Activated T-helper 1 cell treated with Interleukin-2 at 50 U/mL for 16 hours (primary cell): ENCODE data around the gene TEX19.
"Not testable (repeated sequence)": the region's sequence is repeated elsewhere in the genome, so short reads cannot be mapped to it uniquely, and the experiment has no call there.

Experiments
- DNase-seq: peaks from one replicate; pipeline ENCODE4 v3.0.0-alpha.2; 2020; ENCODE audit warnings: low read depth

Gene TEX19

DNA sequence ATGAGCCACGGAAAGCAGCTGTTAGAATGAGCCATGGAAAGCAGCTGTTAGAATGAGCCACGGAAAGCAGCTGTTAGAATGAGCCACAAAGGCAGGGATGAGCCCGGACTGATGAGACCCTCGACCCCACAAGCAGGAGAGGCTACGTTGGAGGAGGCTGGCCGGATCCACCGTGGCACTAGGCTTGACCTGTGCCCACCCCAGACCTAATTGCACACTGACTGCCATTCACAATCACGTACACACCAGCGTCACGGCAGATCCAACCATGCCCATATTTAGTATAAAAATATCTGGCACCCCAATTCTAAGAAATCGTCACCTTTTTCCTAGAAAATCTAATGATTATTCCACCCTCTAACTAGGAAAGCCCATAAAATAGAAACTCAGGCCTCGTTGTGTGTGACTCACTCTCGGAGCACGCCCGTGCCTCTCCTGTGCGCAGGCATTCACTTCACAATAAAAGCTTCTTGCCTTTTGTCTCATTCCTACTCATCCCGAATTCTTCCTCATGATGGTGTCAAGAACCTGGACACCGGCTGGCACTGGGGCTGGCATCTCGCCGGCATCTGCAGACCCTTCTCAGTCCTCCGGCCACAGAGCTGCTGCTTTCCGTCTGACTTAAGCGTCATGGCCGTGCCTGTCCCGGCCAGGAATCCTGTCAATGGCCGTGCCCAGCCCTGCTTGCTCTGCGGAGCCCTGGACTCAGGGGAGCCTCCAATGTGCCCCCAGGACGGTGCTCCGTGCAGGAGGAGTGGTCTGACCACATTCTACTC, 20.0 kb upstream of the TEX19 start:
- DNase-seq: no peak

DNA sequence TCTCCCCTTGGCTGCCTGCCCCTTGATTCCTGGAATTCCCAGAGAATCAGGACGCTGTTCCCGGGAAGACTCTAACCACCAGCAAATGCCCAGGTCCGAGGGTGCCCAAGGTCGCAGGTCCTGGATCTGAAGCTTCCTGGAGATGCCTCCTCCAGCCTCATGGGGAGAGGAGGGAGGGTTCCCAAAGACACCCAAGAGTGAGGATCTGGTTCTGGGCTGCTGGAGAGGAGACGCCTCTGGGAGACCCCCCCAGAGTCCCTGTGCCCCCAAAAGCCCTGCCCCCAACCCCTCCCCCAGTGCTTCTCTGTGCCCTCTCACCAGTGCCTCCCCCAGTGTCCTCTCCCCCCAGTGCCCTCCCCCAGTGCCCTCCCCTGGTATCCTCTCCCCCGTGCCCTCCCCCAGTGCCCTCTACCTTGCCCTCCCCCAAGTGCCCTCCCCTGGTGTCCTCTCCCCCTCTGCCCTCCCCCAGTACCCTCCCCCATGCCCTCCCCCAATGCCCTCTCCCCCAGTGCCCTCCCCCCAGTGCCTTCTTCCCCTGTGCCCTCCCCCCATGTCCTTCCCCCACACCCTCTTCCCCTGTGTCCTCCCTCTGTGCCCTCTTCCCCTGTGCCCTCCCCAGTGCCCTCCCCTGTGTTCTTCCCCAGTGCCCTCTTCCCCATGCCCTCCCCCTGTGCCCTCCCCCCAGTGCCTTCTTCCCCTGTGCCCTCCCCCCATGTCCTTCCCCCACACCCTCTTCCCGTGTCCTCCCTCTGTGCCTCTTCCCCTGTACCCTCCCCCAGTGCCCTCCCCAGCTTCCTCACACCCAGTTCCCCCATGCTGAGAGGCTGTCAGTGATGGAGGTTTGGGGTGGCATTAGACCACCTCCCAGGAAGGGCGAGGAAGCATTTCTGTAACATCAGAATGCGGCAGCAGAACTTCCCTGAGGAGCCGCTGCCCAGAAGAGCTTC, 19.1 kb upstream of the TEX19 start:
- no peak for DNase-seq

DNA sequence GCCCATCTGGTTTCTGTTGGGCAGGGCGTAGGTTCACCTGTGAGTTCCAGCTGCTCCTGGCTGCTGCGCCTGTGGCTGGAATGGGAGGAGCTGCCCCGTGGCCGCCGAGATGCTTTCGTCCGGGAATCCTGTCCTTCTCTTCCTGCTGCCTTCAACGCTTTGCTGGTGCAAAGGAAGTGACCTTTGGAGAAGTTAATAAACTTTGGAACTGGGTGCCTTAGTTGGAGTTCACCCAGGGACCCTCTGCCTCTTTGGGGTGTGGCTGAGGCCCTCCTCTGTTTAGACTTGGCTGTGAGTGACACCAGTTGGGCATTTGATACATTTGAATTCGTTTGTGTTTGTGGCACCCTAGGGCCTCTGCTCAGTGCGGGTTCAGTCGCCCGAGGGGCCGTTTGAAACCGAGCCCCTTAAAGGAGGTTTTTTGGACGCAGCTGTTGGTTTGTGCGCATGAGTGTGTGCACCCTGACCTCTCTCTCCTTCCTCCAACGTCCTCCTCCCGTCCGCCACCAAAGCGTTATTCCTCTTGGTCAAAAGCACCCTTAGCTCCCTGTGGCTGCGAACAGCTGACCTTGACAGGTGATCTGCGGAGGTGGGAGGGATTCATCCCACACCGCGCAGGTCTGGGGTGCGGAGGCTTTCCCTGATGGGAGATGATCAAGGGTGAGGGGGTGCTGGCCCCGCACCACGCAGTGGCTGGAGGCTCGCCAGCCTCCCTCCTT, 16.5 kb upstream of the TEX19 start:
- no peak for DNase-seq

DNA sequence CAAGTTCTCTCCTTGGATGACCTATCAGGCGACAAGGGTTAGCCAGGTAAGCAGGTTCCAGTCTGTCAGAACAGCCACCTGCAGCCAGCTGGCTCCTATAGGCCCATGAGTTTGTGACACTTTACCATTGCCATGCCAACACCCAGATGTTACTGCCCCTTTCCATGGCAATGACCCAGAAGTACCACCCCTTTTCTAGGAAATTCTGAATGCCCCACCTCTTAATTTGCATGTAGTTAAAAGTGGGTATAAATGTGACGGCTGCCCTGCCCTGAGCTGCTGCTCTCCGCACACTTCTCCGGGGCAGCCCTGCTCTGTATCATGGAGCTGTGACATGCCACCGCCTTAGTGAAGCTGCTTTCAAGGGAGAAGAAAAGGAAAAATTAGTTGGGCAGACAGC, 15.5 kb upstream of the TEX19 start:
- DNase-seq: no peak

DNA sequence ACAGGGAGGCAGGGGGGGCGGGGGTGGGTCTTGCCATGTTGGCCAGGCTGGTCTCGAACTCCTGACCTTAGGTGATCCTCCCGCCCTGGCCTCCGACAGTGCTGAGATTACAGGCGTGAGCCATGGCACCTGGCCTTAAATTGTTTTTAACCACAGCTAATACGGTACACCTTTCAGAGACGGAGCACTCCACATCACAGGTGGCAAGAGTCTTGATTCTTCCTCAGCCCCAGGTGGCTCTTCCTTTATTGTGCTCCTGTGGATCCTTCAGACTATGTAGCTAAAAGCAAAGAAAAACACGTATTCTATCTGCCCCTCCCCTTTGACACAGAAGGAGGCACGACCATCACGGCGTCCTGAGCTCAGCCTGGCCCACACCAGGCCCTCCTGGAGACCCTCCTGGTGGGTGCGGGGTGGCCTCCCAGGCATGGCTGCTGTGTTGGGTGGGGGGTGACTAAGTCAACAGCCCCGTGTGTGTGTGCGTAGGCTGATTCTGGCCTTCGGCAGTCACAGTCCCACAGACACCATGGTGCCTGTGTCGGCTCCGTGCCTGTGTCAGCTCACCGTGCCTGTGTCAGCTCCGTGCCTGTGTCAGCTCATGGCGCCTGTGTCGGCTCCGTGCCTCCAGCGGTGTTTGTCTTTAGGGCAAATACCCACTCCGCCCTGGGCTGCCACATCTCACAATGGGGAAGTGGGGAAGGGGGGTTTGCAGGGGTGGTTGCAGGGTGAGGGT, 14.7 kb upstream of the TEX19 start:
- no peak for DNase-seq

DNA sequence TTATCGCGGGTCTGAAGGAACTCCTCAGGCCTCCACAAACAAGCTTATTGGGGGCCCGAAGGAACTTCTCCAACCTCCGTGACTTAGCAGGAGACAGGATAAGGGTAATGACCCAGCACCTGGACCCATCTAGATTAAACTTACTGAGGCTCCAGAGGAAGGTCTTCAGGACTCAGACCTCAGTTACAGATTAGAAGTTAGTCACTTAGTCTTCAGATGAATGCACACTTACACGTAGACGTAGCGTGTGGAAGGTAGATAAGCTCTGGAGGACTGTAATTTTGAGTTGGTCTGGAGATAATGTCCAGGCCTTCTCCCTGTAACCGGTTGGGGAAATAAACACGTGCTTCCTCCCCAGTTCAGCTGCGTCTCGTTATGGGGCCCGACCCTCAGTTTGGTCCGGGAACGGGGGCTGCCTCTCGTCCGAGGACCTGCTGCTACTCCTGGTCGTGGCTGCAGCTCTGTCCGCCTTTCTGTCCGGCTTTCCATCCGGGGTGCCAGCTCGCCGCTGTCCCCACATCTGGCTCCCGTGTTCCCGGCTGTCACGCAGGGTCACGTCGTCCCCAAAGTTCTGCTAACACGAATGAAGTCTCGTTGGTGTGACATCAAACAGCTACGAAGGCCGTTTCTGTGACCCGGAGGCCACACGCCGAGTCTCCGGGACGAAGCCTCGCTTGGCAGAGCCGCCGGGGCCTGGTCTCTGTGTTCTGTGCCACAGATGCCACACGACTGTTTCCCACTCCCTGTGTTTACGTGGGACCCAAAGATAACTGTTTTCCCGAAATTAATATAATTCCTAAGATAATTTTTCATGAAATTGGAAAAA, 13.7 kb upstream of the TEX19 start:
- DNase-seq: no peak

DNA sequence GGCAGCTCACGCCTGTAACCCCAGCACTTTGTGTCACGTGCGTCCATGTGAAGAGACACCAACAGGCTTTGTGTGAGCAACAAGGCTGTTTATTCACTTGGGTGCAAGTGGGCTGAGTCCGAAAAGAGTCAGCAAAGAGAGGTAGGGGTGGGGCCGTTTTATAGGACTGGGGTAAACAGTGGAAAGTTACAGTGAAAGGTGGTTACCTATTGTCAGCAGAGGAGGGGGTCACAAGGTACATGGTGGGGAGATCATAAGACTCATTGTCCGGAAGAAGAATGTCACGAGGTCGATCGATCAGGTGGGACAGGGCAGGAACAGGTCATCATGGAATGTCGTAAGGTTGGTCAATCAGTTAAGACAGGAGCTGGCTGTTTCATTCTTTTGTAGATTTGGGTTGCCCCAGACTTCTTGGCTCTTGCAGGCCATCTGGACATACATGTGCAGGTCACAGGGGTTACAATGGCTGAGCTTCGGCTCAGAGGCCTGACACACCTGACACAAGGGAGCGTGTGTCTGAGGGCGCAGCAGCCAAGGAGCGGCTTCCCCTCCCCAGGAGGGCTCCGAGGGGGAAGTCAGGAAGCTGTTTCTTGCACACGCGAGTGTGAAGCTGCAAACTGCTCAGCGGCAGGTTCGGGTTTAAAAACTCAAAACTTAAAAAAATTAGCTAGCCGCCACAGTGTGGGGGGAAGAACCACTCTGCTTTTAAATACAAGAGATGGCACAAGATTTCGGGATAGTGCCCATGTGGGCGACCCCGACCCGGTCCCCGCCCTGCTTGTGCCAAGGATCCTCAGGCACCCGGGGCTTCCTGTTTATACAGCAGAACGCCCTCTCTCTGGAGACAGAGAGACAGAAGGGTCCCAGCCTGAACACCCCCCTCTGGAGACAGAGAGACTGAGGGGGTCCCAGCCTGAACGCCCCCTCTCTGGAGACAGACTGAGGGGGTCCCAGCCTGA, 12.4 kb upstream of the TEX19 start:
- DNase-seq: no peak

DNA sequence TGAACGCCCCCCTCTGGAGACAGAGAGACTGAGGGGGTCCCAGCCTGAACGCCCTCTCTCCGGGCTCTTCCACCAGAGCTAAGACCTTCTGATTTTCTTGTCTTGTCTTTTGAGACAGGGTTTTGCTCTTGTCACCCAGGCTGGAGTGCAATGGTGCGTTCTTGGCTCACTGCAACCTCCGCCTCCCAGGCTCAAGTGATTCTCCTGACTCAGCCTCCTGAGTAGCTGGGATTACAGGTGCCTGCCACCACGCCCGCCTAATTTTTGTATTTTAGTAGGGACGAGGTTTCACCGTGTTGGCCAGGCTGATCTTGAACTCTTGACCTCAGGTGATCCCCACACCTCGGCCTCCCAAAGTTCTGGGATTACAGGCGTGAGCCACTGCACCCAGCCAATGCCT, 11.1 kb upstream of the TEX19 start:
- not testable (repeated sequence) for DNase-seq

DNA sequence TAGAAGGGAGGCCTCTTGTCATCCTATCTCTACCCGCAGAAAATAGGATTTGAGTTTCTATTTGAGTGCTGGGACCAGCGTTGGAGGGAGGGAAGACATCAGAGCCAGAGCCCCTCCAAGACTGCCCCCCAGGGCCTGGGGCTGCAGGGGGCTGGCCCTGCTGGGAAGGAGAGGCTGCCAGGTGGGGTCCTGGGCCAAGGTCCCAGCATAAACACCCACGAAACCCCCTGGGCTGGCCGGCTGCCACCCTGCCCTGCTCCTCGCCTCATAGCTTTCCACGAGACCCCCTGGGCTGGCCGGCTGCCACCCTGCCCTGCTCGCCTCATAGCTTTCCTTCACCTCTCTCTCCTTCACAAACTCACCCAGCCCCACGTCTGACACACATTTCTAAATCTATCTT, 10.6 kb upstream of the TEX19 start:
- DNase-seq: no peak

DNA sequence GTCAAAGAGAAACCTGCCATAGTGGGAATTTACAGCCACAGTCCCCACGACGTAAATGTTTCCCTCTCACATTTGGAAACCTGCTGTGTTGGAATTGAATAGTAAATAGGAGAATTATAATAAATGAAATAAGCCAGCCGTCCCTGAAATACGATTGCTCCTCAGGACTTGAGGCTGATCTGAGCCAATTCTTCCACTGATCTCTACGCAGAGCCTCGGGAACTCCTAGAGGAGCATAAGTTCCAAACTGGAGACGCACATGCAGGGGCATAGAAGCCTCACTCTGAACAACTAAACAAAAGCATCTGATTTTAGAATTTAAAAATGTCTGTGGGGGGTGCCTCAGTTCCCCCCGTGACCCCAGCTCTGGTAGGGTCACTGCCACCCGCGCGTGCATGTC, 10.2 kb upstream of the TEX19 start:
- DNase-seq: no peak

DNA sequence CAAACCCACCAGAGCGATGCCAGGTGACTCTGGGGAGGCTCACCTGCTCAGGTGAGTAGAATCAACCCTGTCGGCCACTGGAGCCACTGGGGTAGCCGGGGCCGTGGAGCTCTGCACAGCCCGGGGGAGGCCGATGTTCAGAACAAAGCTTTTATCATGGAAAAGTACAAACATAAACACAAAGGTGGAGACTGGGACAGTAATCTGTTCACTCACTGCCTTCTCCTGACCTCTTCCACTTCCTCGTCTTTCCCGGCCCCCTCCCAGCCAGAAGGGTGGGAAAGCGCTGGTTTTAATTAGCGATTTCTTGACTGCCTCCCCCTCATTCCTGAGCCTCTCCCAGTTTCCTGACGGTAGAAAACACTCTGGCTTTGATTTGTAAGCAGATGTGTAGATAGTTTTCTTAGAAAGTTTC, 9.8 kb upstream of the TEX19 start:
- DNase-seq: no peak

DNA sequence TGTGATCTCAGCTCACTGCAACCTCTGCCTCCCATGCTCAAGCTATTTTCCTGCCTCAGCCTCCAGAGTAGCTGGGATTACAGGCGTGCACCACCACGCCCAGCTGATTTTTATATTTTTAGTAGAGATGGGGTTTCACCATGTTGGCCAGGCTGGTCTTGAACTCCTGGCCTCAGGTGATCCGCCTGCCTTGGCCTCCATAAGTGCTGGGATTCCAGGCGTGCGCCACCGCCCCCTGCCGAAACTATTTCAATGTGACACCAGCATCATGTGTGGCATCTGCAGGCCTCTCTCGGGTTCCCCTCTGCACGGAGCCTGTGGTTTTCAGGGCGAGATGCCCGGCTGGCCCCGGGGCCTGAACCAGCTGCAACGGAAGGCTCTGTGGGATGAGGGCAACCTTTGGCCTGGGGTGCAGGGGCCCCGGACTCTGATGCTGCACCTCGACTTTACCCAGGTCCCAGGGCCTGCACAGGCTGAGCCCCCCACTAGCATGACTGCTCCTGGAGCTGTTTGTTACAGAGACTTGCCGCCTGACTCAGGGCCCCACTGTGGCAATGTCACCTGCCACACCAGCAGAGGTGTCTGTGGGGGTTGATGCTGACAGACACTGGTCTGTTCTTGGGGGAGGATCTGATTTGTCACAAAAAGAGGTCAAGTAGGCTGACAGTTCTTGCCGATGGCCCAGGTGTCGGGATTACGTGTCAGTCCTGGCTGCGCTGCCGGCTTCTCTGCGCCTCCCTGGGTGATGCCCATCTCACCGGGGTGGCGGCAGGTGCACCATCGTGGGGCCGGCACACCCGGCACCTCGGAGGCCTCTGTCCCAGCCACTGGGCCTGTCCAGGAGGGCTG, 8.6 kb upstream of the TEX19 start:
- DNase-seq: no peak

DNA sequence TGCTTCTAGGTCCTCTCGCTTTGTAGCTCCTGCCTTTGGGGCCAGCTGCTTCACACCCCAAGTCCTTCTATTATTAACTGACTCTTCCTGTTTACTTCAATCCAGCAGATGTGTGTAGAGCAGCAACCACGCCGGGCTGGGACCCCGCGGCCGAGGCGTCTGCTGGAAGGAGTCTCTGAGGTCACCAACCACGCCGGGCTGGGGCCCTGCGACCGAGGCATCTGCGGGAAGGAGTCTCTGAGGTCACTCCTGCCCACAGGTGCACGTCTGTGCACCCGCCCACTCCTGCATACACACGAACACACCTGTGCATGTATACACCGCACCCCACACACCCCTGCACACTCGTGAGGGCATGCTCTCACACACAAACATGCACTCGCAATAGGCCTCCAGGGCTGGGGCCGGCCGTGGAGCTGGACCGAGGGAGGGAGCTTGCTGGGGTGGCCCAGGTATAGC, 7.8 kb upstream of the TEX19 start:
- no peak for DNase-seq

DNA sequence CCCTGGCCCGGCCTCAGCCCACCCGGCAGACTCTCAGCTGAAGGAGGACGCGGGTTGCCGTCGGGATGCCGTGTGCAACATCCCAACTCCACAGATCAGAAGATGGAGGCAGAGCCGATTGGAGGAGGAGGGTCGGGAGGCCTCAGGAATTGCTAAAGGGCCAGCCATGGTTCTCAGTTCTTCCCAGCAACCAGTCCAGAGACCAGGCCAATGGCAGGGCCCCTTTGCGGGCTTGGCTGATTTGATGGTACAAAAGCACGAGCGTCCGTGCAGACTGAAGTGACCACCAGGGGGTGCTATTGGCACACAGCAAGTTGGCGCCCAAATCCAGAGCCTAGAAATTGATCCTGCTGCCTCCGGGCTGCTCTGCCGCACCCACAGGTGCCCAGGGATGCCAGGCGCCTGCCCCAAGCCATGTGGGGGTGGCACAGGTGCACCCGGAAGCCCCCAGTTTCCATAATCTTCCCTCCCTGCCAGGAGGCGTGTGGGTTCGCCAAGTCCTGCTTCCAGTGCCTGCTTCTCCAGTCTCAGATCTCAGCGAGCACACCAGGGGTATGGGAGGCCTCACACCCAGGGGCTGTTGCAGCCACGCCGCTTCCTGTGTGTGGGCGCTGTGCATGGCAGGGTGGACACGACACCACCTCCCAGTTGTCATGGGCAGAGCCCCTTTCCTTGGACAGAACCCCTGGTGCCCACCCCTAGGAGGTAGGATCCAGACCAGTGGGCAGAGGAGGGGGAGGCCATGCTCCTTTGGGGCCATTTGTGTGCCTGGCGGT, 7.1 kb upstream of the TEX19 start:
- DNase-seq: peak; percentile 58

DNA sequence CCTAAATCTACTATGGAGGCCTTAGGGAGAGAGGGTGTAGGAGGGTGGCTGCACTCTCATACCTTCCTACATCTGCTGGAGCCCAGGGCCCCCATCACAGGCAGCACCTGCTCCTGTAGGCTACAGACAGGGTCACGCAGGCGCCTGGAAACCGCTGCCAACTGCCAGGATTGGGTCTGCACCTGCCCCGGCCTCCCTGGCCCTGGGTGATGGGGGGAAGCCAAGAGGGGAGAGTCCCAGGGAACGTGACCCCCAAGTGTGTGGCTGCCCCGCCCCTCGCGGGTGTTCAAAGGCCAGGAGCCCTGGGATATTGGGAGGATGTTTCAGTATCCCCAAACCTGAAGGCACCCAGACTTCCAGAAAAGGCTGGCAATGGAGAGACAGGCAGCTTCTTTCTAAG, 5.6 kb upstream of the TEX19 start:
- DNase-seq: no peak

DNA sequence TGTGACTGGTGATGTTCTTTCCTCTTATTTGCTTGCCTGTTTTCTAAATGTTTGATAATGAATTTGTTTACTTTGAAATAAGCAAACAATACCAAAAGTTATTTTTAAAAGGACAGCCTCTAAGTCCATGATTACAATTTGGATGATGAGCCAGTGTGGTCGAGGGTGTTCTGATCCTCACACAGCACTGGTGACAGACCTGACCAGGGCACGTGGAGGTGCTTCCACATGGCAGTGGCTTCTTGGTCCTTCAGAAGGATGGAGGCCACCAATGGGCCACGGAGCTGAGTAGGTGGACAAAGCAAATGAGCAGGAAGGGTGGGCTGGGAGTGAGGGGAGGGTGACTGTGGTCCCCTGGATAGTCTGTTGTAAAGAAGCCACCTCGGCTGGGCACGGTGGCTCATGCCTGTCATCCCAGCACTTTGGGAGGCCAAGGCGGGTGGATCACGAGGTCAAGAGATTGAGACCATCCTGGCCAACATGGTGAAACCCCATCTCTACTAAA, 4.2 kb upstream of the TEX19 start:
- DNase-seq: no peak

DNA sequence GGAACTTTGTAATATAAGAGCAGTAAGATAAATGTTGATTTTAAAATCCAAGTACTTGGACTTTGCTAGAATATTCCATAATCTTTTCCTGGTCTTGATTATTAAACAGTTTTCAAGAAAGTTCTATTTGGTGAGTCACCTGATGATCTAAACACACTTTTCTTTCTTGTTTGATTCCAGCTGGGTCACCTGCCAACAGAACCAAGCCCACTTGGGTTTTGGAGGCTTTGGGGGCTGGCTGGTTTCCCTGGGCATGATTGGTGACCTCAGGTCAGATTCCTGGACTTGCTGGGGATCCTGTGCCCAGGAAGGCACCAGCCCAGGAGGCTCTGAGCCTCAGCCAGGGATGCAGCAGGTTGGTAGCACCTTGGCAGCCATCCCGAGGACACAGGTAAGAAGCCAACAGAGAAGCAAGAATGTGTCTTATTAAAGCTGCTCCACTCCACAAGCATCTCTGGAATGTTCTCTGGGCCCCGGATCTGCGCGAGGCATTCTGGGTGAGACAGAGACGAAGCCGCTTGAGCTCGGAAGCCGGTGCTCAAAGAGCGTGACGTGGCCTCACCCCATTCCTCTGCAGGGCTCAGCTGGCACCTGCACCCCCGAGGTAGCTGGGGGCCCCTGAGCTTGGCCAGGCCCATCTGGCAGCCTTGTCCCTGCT, 3.1 kb upstream of the TEX19 start:
- DNase-seq: no peak
